GM18502 (cell line): ENCODE data around the gene DCBLD2.
"Not testable (repeated sequence)": the region's sequence is repeated elsewhere in the genome, so short reads cannot be mapped to it uniquely, and the experiment has no call there.

Source experiments
- ATAC-seq: cut with Tn5 transposase; IDR thresholded peaks from one replicate; pipeline ENCODE4 v1.9.1; 2021; ENCODE audit warnings: mild to moderate bottlenecking; ENCODE audit not compliant: unreplicated experiment, poor library complexity

The DCBLD2 gene

DNA sequence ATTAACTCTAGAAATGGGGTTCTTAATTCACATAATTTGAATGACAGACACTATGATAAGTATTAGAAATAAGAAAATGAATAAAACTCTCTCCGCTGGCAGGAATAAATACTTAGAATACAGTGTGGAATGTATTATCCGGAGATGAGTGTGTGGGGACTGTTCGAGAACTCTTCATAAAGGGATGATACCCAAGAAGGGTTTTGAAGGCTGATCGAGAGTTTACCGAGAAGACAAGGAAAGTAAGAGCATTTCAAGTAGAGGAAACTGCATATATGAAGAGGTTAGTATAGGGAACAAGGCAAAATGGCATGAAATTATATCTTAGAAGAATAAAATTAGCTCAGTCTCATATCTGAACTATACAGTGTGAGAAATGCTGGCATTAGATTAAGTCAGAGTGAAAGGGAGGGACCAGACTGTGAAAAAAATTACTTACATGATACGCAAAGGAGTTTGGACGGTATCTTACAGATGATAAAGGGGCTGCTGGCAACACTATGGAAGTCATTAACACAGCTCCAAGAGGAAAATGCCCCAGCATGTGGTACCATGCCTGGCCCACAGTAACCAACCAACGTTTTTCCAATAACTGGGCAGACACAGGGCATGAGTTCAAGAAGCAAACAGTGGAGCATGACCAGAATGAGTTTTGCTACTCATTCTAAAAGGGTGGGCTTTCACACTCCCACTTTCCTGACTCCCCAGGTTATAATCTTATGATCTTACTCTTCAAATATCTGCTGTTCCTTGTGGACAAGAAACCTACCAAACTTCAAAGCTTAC, 6.5 kb downstream of the DCBLD2 start:
- ATAC-seq: no peak

DNA sequence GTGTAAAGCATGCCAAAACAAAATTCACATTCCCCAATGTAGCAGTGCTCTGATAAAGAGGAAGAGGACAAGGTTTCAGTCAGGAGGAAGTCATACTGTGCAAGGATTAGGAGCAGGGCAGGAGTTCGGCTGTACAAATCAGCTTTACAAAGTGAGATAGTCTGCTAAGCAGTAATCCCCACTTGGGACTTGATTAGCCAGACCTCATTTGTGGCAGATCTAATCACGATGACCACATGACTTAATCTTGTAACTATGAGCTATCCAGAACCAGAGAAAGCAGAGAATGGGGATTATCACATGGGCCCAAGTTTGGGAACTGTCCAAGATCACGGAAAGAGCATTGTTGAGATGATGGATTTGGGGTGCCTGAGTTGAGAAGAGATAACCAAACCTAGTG, 7.8 kb downstream of the DCBLD2 start:
- no peak for ATAC-seq

DNA sequence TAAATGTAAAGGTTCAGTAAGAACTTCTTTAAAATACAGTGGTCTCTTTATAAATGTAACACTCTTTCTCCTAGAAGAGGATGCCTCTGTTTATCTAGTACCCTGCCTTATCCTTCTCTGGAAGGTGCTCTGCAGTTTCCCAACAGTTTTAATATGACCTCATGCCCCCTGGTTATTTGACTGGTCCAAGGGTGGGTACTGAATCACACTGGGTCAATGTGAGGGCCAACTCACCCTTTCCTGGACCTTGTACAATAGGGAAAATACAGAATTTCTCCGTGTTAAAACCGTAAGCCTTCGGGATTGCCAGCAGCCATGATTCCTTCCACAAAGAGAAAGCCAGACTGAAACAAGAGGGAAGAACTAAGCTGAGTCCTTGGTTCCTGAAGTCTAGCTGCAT, 9.2 kb downstream of the DCBLD2 start:
- ATAC-seq: no peak

DNA sequence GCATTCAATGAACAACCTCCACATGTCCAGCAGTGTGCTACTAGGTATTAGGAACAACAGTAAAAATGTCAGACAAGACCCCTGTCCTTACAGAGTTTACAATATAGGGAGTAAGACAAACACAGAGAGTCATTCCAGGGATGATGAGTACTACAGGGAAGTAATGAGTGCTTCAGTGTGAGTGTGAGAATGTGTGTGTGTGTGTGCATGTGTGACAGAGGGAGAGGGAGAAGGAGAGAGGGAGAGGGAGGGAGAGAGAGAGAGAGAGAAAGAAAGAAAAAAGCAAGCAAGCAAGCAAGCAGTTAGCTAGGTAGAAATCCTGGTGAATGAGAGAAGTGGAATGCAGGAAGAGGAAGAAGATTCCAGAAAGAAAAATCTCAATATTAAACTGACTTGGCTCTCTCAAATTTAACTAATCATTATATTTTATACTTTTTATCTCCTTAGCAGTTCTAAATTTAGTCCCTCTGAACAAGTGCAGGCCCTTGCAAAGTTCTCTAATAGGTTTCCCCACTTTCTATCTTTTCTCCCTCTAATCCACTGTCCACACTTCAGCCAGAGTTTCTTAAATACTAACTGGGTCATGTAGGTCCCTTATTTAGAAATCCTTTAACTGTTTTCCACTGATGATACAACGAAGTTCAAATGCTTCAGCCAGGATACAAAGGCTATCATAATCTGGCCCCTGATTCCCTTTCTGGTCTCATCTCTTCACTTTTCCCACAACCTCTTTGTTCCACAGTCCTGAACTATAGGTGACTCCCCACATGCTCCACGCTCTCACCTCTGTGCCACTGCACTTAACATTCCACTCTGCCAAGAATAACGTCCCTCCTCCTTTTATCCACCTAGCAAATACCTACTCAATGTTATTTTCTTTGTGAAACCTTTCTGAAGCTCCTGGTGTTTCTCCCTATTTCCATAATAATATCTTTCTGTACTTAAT, 10.3 kb downstream of the DCBLD2 start:
- no peak for ATAC-seq

DNA sequence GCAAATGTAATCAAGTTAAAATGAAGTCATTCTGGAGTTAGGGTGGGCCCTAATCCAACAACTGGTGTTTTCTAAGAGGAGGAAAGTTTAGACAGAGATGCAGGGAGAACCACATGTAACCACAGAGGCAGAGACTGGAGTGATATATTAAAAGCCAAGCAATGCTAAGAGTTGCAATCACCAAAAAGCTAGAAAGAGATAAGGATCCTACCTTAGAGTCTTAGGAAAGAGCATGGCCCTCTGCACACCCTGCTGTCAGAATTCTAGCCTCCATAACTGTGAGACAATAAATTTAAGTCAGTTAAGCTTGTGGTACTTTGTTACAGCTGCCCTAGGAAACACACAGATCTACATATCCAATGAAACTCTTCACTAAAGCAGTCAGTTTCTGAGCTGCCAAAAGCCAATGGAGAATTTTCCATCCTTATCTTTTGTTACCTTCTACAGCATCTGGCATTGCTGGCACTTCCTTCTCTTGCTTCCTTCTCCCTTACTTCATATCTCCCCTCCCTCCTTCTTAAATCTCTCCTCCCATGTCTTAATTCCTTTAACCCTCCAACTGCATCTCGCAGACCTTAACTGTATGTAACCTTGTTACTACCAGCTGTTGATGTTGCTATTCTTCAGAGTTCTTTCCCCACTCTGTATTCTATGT, 11.2 kb downstream of the DCBLD2 start:
- no peak for ATAC-seq

DNA sequence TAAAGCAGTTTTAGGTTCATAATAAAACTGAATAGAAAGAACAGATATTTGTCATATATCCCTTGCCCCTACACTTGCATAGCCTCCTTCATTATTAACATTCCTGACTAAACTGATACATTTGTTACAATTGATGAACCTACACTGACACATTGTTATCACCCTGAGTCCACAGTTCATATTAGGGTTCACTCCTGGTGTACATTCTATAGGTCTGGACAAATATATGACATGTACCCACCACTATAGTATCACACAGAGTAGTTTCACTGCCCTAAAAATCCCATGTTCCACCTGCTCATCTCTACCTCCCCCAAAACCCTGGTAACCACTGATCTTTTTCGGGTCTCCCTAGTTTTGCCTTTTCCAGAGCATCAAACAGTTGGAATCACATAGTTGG, 13.8 kb downstream of the DCBLD2 start:
- no peak for ATAC-seq

DNA sequence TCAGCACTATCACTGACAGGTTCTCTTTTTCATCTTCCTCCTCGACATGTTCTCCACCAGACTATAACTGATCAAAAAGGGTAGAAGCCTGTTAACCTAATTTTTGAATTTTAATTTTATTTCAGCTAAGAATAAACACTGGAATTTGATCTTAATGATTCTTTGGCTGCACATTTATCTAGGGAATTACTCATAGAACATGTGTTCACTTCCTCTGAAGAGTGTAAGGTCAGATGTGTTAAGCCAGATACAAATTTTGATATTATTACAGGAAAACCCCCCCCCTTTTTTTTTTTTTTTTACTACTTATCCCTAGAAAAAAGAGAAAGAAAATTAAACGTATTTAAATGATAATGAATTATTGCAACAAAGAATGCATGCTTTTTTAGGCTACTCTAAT, 15.0 kb downstream of the DCBLD2 start:
- no peak for ATAC-seq

DNA sequence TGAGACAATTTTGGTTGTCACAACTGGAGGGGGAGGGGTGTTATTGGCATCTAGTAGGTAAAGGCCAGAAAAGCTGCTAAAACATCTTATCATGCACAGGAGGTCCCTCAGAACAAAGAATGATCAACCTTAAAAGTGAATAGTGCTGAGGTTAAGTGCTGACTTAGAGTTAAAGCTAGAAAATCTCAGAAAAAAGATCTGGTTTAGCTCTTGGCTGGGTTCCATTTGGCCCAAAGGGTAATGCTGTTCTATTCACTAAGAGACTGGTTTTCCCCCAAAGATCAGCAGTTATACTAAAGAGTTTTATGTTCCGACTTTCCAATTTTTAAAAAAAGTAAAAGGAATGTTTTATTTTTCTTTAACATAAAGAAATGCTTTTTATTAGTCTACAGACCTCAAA, 15.6 kb downstream of the DCBLD2 start:
- no peak for ATAC-seq

DNA sequence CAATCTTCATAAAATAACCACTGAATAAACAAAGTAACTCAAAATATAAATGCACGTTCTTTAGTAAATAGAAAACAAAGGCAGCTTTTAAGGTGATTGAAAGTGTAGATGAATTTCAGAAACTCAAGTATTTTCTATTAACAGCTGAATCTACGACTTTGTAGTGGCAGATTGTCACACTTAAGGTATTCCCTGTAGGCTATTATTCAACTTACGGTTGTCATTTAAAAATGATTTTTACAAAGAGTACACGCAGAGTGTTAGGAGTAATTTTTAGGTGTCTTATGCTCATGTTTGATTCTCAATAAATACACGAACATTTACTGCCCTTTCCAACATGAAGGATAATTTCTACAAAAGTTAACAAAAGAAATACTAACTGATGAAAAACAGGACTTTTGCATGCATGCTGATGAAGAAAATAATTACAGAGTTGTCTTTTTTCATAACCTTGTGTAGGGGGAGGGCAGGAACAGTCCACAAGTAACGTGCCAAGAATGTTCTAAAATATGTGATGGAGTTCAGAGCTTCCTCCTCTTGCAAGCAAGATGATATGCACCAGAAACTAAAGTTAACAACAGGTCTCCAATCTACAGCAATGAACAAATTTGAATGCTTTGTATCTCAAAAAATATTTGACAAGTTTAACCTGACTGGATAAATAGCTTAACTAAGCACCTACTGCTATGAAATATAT, 16.7 kb downstream of the DCBLD2 start:
- no peak for ATAC-seq

DNA sequence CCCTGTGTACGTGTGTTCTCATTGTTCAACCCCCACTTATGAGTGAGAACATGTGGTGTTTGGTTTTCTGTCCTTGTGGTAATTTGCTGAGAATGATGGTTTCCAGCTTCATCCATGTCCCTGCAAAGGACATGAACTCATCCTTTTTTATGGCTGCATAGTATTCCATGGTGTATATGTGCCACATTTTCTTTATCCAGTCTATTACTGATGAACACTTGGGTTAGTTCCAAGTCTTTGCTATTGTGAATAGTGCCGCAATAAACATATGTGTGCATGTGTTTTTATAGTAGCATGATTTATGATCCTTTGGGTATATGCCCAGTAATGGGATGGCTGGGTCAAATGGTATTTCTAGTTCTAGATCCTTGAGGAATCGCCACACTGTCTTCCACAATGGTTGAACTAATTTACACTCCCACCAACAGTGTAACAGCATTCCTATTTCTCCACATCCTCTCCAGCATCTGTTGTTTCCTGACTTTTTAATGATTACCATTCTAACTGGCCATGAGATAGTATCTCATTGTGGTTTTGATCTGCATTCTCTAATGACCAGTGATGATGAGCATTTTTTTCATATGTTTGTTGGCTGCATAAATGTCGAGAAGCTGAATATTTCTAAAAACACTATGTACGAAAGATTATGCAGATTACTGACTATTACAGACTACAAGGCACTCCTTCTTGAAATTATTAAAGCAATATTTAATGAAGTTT, 18.7 kb downstream of the DCBLD2 start:
- ATAC-seq: not testable (repeated sequence)

DNA sequence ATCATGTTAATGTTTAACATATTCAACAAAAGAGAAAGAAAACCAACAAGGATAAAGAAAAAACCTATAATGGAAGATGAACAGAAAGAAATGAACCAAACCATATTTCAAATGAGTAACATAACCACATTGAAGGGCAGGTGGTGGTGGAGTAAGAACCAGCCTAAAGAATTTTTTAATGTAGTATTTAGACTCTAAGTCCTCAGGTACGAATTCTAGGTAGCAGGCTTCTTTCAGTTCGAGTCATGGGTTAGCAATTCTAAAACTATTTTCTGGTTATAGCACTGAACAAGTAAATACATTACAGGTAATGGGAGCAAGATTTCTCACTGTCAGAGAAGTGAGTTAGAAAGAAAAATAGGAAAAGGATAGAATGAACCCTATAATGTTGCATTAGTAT, 24.4 kb downstream of the DCBLD2 start:
- ATAC-seq: no peak

DNA sequence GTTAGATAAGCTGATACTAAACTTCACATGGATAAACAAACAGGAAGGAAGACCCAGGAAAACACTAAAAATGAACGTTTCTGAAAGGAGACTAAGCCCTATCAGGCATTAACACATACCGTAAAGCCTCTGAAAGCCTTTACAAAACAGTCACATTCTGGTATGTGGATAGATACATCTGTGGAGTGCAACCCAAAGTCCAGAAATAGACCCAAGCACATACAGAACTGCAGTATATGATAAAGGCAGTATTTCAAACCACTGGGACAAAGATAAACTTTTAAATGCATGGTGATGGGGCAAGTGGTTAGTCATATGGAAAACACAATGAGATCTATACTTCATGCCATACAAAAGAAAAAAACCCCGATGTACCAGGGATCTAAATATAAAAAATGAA, 26.0 kb downstream of the DCBLD2 start:
- no peak for ATAC-seq

DNA sequence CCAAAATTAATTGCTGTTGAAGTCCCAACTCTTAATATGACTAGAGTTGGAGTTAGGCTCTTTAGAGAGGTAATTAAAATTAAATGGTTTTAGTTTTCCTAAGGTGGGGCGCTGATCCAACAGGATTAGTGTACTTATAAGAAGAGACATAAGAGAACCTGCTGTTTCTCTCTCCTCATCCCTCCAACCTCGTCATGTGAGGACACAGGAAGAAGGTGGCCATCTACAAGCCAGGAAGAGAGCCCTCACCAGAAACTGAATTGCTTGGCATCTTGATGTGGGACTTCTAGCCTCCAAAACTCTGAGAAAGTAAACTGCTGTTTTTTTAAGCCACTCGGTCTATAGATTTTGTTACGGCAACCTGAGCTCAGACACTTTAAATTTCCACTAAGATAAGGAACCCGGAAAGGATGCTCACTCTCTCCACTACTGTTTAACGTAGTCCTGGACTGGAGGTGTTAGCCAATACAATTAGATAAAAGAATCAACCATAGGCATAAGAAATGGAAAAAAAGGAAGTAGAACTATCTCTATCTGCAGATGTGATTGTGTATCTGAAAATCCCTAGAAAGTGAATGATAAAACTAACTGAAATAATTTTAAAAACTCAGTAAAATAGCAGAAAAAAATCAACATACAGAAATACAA, 26.8 kb downstream of the DCBLD2 start:
- no peak for ATAC-seq

DNA sequence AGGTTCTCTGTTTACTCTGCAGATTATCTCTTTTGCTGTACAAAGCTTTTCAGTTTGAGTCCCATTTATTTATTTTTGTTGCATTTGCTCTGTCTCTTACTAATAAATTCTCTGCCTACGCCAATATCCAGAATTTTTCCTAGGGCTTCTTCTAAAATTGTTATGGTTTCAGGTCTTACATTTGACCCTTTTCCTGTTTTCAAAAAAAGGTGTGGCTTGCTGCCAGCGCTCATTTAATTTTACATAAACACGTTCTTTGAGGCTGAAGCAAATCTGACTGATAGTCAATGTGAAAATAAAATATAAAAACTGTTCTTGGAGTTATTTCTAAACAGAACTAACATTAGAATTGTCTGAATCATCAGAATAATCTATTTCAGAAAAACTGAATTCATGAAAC, 32.1 kb downstream of the DCBLD2 start:
- no peak for ATAC-seq

DNA sequence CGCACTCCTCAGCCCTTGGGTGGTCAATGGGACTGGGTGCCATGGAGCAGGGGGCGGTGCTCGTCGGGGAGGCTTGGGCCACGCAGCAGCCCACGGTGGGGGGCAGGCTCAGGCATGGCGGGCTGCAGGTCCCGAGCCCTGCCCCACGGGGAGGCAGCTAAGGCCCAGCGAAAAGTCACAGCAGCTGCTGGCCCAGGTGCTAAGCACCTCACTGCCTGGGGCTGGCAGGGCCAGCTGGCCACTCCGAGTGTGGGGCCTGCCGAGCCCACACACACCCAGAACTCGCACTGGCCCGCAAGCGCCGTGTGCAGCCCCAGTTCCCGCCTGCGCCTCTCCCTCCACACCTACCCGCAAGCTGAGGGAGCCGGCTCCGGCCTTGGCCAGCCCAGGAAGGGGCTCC, 43.5 kb downstream of the DCBLD2 start:
- not testable (repeated sequence) for ATAC-seq

DNA sequence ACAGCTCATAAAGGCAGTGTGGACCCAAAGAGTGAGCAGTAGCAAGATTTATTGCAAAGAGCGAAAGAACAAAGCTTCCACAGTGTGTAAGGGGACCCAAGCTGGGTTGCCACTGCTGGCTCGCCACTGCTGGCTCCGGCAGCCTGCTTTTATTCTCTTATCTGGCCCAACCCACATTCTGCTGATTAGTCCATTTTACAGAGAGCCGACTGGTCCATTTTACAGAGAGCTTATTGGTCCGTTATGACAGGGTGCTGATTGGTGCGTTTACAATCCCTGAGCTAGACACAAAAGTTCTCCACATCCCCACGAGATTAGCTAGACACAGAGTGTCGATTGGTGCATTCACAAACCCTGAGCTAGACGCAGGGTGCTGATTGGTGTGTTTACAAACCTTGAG, 44.2 kb downstream of the DCBLD2 start:
- ATAC-seq: not testable (repeated sequence)

DNA sequence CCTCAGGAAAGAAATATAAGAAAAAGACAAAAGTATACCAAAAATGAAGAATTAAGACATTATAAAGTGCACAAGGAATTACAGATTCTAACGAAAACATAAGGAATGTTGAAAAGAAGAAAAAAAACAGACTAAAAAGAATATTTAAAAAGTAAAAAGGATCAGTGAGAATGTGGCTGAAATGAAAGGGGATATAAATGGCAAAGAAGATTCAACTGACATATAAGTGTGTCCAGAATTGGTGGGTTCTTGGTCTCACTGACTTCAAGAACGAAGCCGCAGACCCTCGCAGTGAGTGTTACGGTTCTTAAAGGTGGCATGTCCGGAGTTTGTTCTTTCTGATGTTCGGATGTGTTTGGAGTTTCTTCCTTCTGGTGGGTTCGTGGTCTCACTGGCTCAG, 44.8 kb downstream of the DCBLD2 start:
- ATAC-seq: no peak

DNA sequence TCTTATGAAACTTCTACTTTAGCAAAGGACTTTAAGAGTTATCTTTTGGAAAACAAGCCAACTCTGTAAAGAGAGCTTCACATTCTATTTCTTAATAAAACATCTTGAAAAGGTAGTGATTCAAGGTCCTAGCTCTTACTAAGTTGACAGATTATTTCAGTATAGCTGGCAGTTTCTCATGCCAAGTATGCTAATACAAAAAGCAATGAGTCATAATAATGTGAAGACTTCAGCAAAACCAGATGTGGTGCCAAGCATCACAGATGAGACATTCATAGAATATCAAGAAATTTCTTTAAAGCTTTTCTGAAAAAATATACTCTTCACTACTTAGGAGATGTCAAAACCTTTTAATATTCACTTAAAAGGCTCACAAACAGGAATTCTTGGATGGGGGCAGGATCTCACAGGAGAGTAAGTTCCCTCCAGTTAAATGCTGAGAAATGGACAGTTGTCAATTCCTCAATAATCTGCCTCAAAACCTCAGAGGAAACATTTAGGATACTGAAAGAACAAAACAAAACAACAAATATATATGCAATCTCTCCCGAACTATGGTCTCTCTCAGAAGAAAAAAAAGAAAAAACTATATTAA, 45.6 kb downstream of the DCBLD2 start:
- ATAC-seq: no peak

DNA sequence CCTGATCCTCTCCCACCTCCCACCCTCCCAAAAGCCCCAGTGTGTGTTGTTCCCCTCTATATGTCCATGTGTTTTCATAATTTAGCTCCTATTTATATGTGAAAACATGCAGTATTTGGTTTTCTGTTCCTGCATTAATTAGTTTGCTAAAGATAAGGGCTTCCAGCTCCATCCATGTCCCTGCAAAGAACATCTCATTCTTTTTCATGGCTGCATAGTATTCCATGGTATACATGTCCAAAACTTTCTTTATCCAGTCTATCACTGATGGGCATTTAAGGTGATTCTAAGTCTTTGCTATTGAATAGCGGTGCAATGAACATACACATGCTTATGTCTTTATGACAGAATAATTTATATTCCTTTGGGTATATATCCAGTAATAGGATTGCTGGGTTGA, 53.4 kb downstream of the DCBLD2 start:
- no peak for ATAC-seq
